ENCODE measurements around the gene TNFRSF1B.

Gene TNFRSF1B

DNA sequence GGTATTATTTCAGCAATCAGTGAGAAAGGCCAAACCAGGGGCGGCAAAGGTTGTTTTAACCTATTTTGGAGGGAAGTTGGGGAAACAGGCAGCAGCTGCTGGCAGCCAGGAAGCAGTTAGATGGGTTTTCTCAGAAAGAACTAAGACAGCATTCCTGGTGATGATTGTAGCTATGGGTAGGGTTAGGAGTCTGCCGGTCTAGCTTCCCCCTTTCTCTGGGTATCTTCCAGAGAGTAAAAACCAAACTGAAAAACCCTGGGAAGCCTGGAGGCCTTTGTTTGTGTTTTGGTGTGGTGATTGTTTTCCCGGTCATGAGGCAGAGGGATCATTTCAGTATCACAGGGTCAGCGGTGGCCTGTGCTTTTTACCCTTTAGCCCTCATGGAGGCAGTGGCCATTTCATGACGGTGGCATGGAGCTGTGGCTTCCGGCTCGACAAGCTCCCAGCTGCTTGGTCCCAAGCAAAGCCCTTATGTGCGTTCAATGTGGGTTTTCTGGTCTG is 19.5 kb upstream of the TNFRSF1B start:
- no peaks in the 10 kb centered on the region for H3K4me1 ChIP-seq
- no peak overlapping the region for H3K9ac ChIP-seq

DNA sequence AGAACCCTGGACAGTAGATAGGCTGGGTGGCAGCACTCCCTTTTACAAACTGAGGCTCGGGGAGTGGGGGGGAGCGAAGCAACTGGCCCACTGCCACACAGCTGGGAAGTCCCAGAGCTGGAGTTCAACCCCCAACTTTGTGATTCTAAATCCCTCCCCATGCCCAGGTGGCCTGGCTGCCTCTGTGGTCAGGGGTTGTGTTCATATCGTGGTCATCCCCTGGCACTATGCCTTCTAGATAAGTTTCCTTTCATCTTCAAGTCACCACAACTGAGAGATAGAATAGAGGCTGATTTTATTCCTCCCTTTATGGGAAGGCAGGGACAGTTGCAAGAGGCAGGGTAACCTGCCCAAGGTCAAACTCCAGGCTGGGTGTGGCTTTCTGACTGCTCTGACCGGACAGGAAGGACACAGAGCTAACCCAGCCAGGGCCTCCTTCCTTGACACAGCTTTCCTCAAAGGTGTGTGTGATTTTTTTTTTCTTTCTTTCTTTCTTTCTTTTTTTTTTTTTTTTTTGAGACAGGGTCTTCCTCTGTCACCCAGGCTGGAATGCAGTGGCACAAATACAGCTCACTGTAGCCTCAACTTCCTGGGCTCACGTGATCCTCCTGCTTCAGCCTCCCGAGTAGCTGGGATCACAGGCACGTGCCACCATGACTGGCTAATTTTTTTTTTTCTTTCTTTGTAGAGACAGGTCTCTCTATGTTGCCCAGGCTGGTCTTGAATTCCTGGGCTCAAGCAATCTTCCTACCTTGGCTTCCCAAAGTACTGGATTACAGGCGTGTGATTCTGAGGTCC is 18.4 kb upstream of the TNFRSF1B start:
- Histone ChIP-seq H3K9ac (no peak overlapping the region), H3K9me3 (ENCODE audit: control insufficient read depth, low read length) (no peaks in the 10 kb centered on the region), H3K36me3 (ENCODE audit: control insufficient read depth, insufficient read depth, low read length) (no peaks in the 10 kb centered on the region), H3K4me2 (ENCODE audit: low read length) (no peak overlapping the region), H3K27ac (peak overlapping the region; percentile 59), H3K4me3 (ENCODE audit: low read depth, low read length) (no peak overlapping the region), H3K4me1 (no peaks in the 10 kb centered on the region), H3K79me2 (no peaks in the 10 kb centered on the region), H2AFZ (no peak overlapping the region), H3K27me3 (ENCODE audit: control insufficient read depth, insufficient read depth, low read length) (no peaks in the 10 kb centered on the region)
- TF ChIP-seq CTCF (IDR thresholded peaks at IDR 0.05) = no peak

More for the DNA sequence above, 19.5 kb upstream of the TNFRSF1B start:
- Histone ChIP-seq H3K36me3 (ENCODE audit: control insufficient read depth, insufficient read depth, low read length) (no peaks in the 10 kb centered on the region), H3K4me2 (ENCODE audit: low read length) (no peak overlapping the region), H3K9me3 (ENCODE audit: control insufficient read depth, low read length) (no peaks in the 10 kb centered on the region), H3K4me3 (ENCODE audit: low read depth, low read length) (no peak overlapping the region), H3K27me3 (ENCODE audit: control insufficient read depth, insufficient read depth, low read length) (no peaks in the 10 kb centered on the region), H3K27ac (peak overlapping the region; percentile 59), H2AFZ (no peak overlapping the region), H3K79me2 (no peaks in the 10 kb centered on the region)
- no peak for TF ChIP-seq CTCF (IDR thresholded peaks at IDR 0.05)

GRCh38 chr1:12148958-12149790 is 17.6 kb upstream of the TNFRSF1B start:
- Histone ChIP-seq H2AFZ (no peak overlapping the region), H3K27me3 (ENCODE audit: control insufficient read depth, insufficient read depth, low read length) (no peaks in the 10 kb centered on the region), H3K9ac (no peak overlapping the region), H3K4me1 (no peaks in the 10 kb centered on the region), H3K79me2 (no peaks in the 10 kb centered on the region), H3K36me3 (ENCODE audit: control insufficient read depth, insufficient read depth, low read length) (no peaks in the 10 kb centered on the region), H3K4me3 (ENCODE audit: low read depth, low read length) (no peak overlapping the region), H3K9me3 (ENCODE audit: control insufficient read depth, low read length) (no peaks in the 10 kb centered on the region), H3K27ac (no peak overlapping the region), H3K4me2 (ENCODE audit: low read length) (no peak overlapping the region)
- TF ChIP-seq CTCF (IDR thresholded peaks at IDR 0.05) = no peak

DNA sequence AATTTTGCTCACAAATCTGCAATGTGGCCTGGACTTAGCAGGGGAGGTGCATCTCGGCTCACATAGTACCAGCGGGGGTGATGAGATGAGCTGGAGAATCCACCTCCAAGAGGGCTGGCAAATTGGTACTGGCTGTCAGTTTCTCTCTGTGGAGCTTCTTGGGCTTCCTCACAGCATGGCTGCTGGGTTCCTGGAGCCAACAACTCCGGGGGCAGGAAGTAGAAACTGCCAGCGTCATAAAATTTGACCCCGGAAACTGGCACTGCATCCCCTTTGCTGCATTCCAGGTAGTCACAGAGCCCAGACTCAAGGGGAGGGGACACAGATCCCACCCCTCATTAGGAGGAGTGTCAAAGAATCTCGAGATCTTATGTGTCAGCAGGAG is 17.0 kb upstream of the TNFRSF1B start:
- no peaks in the 10 kb centered on the region for H3K36me3 ChIP-seq (ENCODE audit: control insufficient read depth, insufficient read depth, low read length)
- no peak overlapping the region for H3K9ac ChIP-seq
- H2AFZ ChIP-seq = no peak overlapping the region
- H3K9me3 ChIP-seq (ENCODE audit: control insufficient read depth, low read length) = no peaks in the 10 kb centered on the region
- H3K27ac ChIP-seq = no peak overlapping the region
- no peaks in the 10 kb centered on the region for H3K79me2 ChIP-seq
- no peak overlapping the region for H3K4me2 ChIP-seq (ENCODE audit: low read length)
- no peak for TF ChIP-seq CTCF (IDR thresholded peaks at IDR 0.05)
- no peaks in the 10 kb centered on the region for H3K27me3 ChIP-seq (ENCODE audit: control insufficient read depth, insufficient read depth, low read length)
- no peak overlapping the region for H3K4me3 ChIP-seq (ENCODE audit: low read depth, low read length)
- H3K4me1 ChIP-seq = no peaks in the 10 kb centered on the region

Data from parathyroid adenoma (tissue), 2 donors.